CD14-positive monocyte (primary cell): ENCODE results near the gene CDRT15. TPM values are rescaled to one million over a fixed set of nuclear protein-coding genes. Genes with fewer than 3 reads are reported as not detected.

Experiments
- DNase-seq, 3 donors: peaks; one replicate each; pipeline ENCODE4 v3.0.0-alpha.2; 2011 to 2022
- H2AFZ ChIP-seq: 2 replicates; pipeline ENCODE4 v1.6.0; 2012; ENCODE audit warnings: mild to moderate bottlenecking, low read depth, low read length, inconsistent platforms; ENCODE audit not compliant: insufficient read depth, poor library complexity, severe bottlenecking
- H3K27ac ChIP-seq, 2 donors: 1 replicate in 1 of 2; 2 replicates in 1 of 2; pipeline ENCODE4 v1.5.1; 2012 to 2013; ENCODE audit warnings: low read length in 2 of 2, control low read depth in 1 of 2, inconsistent platforms in 1 of 2, low read depth in 1 of 2, mild to moderate bottlenecking in 1 of 2
- H3K27me3 ChIP-seq, 2 donors: one replicate each; pipeline versions ENCODE4 v1.6.0 to v1.6.1; 2011 to 2013; ENCODE audit warnings: low read length in 2 of 2; ENCODE audit not compliant: control insufficient read depth in 2 of 2, insufficient read depth in 2 of 2
- H3K36me3 ChIP-seq, 2 donors: replicated peaks in 1 of 2; 1 replicate in 1 of 2; 2 replicates in 1 of 2; pipeline versions ENCODE4 v1.5.1 to v1.6.1; 2012 to 2013; ENCODE audit warnings: low read length in 2 of 2, control low read depth in 1 of 2, inconsistent platforms in 1 of 2, mild to moderate bottlenecking in 1 of 2; ENCODE audit not compliant: insufficient read depth in 2 of 2, control insufficient read depth in 1 of 2
- H3K4me1 ChIP-seq, 2 donors: 1 replicate in 1 of 2; 2 replicates in 1 of 2; pipeline versions ENCODE4 v1.5.1 to v1.6.1; 2012 to 2013; ENCODE audit warnings: low read length in 2 of 2, control low read depth in 1 of 2, inconsistent platforms in 1 of 2, mild to moderate bottlenecking in 1 of 2, moderate library complexity in 1 of 2; ENCODE audit not compliant: insufficient read depth in 2 of 2, control insufficient read depth in 1 of 2
- H3K4me2 ChIP-seq: replicated peaks from 2 replicates; pipeline ENCODE3; 2012; ENCODE audit warnings: low read length, moderate library complexity, mild to moderate bottlenecking; ENCODE audit not compliant: poor library complexity, severe bottlenecking; ENCODE audit errors: extremely low read depth
- H3K4me3 ChIP-seq, 3 experiments: fragments of 200-600 bp in 1 of 3; sonication (generic) in 1 of 3; replicated peaks in 1 of 3; 1 replicate in 2 of 3; 2 replicates in 1 of 3; pipeline ENCODE4 v1.5.1; 2011 to 2013; ENCODE audit warnings: low read length in 3 of 3, mild to moderate bottlenecking in 3 of 3, control low read depth in 2 of 3, low read depth in 2 of 3, inconsistent platforms in 1 of 3, moderate library complexity in 1 of 3
- H3K79me2 ChIP-seq: 2 replicates; pipeline ENCODE4 v1.6.0; 2012; ENCODE audit warnings: mild to moderate bottlenecking, control low read depth, inconsistent platforms, low read length, moderate library complexity; ENCODE audit not compliant: insufficient read depth
- H3K9ac ChIP-seq: 2 replicates; pipeline ENCODE4 v1.6.0; 2017; ENCODE audit warnings: low read length, mild to moderate bottlenecking; ENCODE audit not compliant: insufficient read depth, poor library complexity, severe bottlenecking
- H3K9me3 ChIP-seq, 2 donors: replicated peaks in 1 of 2; 1 replicate in 1 of 2; 2 replicates in 1 of 2; pipeline versions ENCODE4 v1.5.1 to v1.6.1; 2012 to 2013; ENCODE audit warnings: low read length in 2 of 2, control low read depth in 1 of 2; ENCODE audit not compliant: control insufficient read depth in 1 of 2, insufficient read depth in 1 of 2
- H4K20me1 ChIP-seq: 2 replicates; pipeline ENCODE4 v1.6.0; 2012; ENCODE audit warnings: mild to moderate bottlenecking, low read length, control low read depth, moderate library complexity; ENCODE audit not compliant: insufficient read depth
- H3K27ac Mint-ChIP-seq, 7 donors: one replicate each; pipeline ENCODE4 v1.8.0; 2020; ENCODE audit warnings: mild to moderate bottlenecking in 7 of 7, mixed read lengths in 7 of 7, moderate library complexity in 6 of 7, inconsistent platforms in 2 of 7
- H3K27me3 Mint-ChIP-seq, 3 donors: one replicate each; pipeline ENCODE4 v1.8.0; 2021 to 2022; ENCODE audit warnings: low read depth in 3 of 3, mild to moderate bottlenecking in 3 of 3, mixed read lengths in 3 of 3, moderate library complexity in 3 of 3, inconsistent platforms in 1 of 3
- H3K36me3 Mint-ChIP-seq, 2 donors: one replicate each; pipeline ENCODE4 v1.8.0; 2020; ENCODE audit warnings: mixed read lengths in 2 of 2, inconsistent platforms in 1 of 2, mild to moderate bottlenecking in 1 of 2
- H3K4me1 Mint-ChIP-seq: one replicate; pipeline ENCODE4 v1.8.0; 2020; ENCODE audit warnings: mild to moderate bottlenecking, mixed read lengths
- H3K4me3 Mint-ChIP-seq, 2 donors: one replicate each; pipeline ENCODE4 v1.8.0; 2020; ENCODE audit warnings: mild to moderate bottlenecking in 2 of 2, mixed read lengths in 2 of 2, moderate library complexity in 1 of 2
- H3K9me3 Mint-ChIP-seq, 7 donors: one replicate each; pipeline ENCODE4 v1.8.0; 2020 to 2022; ENCODE audit warnings: mixed read lengths in 7 of 7, mild to moderate bottlenecking in 6 of 7, moderate library complexity in 6 of 7, inconsistent platforms in 2 of 7
- CTCF ChIP-seq: fragments of 200-600 bp; IDR thresholded peaks from one replicate; pipeline ENCODE4 v1.8.0; 2022; ENCODE audit warnings: antibody characterized with exemption, mild to moderate bottlenecking
- WGBS: methylation state at CpG from one replicate; pipeline ENCODE4 v1.1.5; 2013; ENCODE audit warnings: missing lambda C conversion rate; ENCODE audit not compliant: insufficient coverage; 5-methylcytosine and 5-hydroxymethylcytosine counted together
- intact Hi-C, 2 donors: fragments of 100-400 bp; cut with micrococcal nuclease; formaldehyde crosslinking; loops; one replicate each; pipeline versions ENCODE4 v1.15.0 to v1.15.1; 2023
- polyA plus RNA-seq, 3 donors: library from polyadenylated mRNA; depleted of rRNA in 1 of 3; unstranded in 2 of 3; stranded (reverse) in 1 of 3; fragments of 300-500 nt in 2 of 3; fragments of >200 nt in 1 of 3; fragmentation: Illumina TruSeq in 2 of 3; gene quantifications; 1 replicate in 2 of 3; 2 replicates in 1 of 3; pipeline ENCODE4 v1.2.3, GENCODE V29; 2012 to 2021

The CDRT15 gene
- polyA plus RNA-seq, 3 donors: not detected

GRCh38 chr17:14205380-14205779, 31.3 kb downstream of the CDRT15 start:
- peaks cover 9 to 12% of the 10 kb centered on the region in 2 donors for H3K4me1 ChIP-seq
- no peak overlapping the region for H3K4me3 Mint-ChIP-seq

GRCh38 chr17:14204546-14204945, 32.1 kb downstream of the CDRT15 start:
- Histone ChIP-seq H3K4me3 (no peak overlapping the region), H3K9ac (no peak overlapping the region), H4K20me1 (no peaks in the 10 kb centered on the region), H3K79me2 (no peaks in the 10 kb centered on the region), H3K9me3 (no peaks in the 10 kb centered on the region), H3K27me3 (no peaks in the 10 kb centered on the region), H3K4me1 (peaks cover 9 to 12% of the 10 kb centered on the region in 2 donors), H3K27ac (no peak overlapping the region), H2AFZ (no peak overlapping the region), H3K4me2 (no peak overlapping the region), H3K36me3 (peaks cover 4 to 60% of the 10 kb centered on the region in 2 donors)
- peak overlapping the region in 1 of 7 donors; percentile 47 for H3K27ac Mint-ChIP-seq
- H3K9me3 Mint-ChIP-seq: peaks cover 0 to 2% (median 0%) of the 10 kb centered on the region in 7 donors
- TF ChIP-seq CTCF: no peak
- intact Hi-C loops: no loop called here
- DNase-seq: no peak
- no CpG with 5 or more reads among the region's 2 CpGs for WGBS
- peaks cover 22% of the 10 kb centered on the region for H3K4me1 Mint-ChIP-seq
- H3K36me3 Mint-ChIP-seq: peaks cover 49 to 59% of the 10 kb centered on the region in 2 donors
- H3K27me3 Mint-ChIP-seq: peaks cover 0 to 4% (median 3%) of the 10 kb centered on the region in 3 donors
- H3K4me3 Mint-ChIP-seq: no peak overlapping the region

More at GRCh38 chr17:14205380-14205779, 31.3 kb downstream of the CDRT15 start:
- Mint-ChIP-seq H3K4me1 (peaks cover 20% of the 10 kb centered on the region), H3K27me3 (peaks cover 0 to 3% (median 2%) of the 10 kb centered on the region in 3 donors), H3K27ac (peak overlapping the region in 1 of 7 donors; percentile 15), H3K36me3 (peaks cover 48 to 58% of the 10 kb centered on the region in 2 donors), H3K9me3 (peaks cover 0 to 2% (median 0%) of the 10 kb centered on the region in 7 donors)
- H3K4me2 ChIP-seq: no peak overlapping the region
- intact Hi-C loops: no loop called here
- no peak overlapping the region for H3K4me3 ChIP-seq
- H3K27ac ChIP-seq: no peak overlapping the region
- H3K36me3 ChIP-seq: peaks cover 4 to 58% of the 10 kb centered on the region in 2 donors
- no peak overlapping the region for H3K9ac ChIP-seq
- H3K79me2 ChIP-seq: no peaks in the 10 kb centered on the region
- H2AFZ ChIP-seq: no peak overlapping the region
- no peak for DNase-seq
- H4K20me1 ChIP-seq: no peaks in the 10 kb centered on the region
- no peak for TF ChIP-seq CTCF
- 97% methylated on average over 9 of the region's 10 CpGs for WGBS
- H3K9me3 ChIP-seq: no peaks in the 10 kb centered on the region
- H3K27me3 ChIP-seq: no peaks in the 10 kb centered on the region
